ENCODE data around the gene WDR62.

DNA sequence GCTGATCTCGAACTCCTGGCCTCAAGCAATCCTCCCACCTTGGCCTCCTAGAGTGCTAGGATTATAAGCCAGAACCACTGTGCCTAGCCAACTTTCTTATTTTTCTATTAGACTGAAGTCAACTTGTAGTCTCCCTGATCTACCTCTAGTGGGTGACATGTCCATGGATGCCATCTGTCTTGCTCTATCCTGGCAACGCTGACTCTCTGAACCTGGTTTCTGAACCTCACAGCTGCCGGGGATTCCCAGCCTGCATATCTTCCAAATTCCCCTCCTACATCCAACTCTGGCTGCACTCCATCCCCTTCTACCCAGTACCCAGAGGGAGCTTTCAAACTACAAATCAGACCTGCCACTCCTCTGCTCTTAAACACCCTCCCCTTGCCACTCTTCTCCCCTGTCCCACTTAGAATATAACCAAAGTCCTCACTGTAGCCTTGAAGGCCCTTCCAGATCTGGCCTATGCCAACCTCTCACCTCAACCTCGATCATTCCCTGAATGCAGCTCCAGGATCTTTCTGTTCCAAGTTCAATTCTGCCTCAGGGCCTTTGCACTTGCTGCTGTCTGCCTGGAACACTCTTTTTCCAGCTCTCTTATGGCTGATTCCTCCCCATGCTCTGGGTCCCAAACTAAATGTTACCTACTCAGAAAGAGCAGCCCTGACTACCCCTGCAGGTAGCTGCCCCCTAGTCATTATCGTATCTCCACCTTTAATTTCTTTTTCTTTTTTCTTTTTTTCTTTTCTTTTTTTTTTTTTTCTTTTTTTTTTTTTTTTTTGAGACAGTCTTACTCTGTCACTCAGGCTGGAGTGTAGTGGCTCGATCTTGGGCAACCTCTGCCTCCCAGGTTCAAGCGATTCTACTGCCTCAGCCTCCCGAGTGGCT lies 24.2 kb upstream of the WDR62 start:
- TF ChIP-seq HOXA7 (CRISPR knock-in tag; IDR thresholded peaks at IDR 0.05; ENCODE audit: borderline replicate concordance) (no peak), KLF1 (tag by site-specific recombination; IDR thresholded peaks at IDR 0.05) (no peak), ZNF777 (tag by site-specific recombination; IDR thresholded peaks at IDR 0.05; ENCODE audit: borderline replicate concordance) (no peak), ZNF112 (tag by site-specific recombination; IDR thresholded peaks at IDR 0.05) (no peak), ZNF350 (tag by site-specific recombination; IDR thresholded peaks at IDR 0.05) (no peak), MYNN (tag by site-specific recombination; IDR thresholded peaks at IDR 0.05; ENCODE audit: borderline replicate concordance) (no peak), ZNF600 (tag by site-specific recombination; IDR thresholded peaks at IDR 0.05) (no peak), ZFP3 (tag by site-specific recombination; IDR thresholded peaks at IDR 0.05; ENCODE audit: low read depth) (no peak)

Data from HEK293 (cell line).